ENCODE data around the gene ANTXR1. TPM values are rescaled to one million over a fixed set of nuclear protein-coding genes. Genes with fewer than 3 reads are reported as not detected.

The ANTXR1 gene
- total RNA-seq, 1 experiment from 2014 or later: 181 TPM

DNA sequence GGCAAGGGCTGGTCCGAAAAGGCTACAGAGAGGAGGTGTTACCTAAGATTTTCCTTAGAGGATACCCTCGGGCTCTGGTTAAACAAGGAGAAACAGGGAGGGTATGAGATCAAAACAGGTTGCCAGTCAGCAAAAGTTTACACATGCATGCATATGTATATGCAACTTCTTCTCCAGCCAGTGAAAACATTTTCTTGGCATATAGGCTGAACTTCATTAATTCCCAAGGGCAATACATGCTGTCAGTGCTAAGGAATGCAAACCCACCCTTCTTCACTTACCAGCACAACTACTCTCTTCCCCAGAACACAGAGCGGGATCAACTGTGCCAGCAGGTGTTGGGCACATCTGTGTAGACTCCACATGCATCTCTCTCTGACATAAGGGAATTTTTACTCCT is 198.1 kb downstream of the ANTXR1 start:
- POLR2A ChIA-PET (ENCODE audit: low non-redundant PET): no interaction called here
- TF ChIP-seq EZH2 (IDR thresholded peaks at IDR 0.05; ENCODE audit: borderline replicate concordance, low read depth, low read length, poor library complexity, severe bottlenecking): no peak
- TF ChIP-seq, protein P1, sequence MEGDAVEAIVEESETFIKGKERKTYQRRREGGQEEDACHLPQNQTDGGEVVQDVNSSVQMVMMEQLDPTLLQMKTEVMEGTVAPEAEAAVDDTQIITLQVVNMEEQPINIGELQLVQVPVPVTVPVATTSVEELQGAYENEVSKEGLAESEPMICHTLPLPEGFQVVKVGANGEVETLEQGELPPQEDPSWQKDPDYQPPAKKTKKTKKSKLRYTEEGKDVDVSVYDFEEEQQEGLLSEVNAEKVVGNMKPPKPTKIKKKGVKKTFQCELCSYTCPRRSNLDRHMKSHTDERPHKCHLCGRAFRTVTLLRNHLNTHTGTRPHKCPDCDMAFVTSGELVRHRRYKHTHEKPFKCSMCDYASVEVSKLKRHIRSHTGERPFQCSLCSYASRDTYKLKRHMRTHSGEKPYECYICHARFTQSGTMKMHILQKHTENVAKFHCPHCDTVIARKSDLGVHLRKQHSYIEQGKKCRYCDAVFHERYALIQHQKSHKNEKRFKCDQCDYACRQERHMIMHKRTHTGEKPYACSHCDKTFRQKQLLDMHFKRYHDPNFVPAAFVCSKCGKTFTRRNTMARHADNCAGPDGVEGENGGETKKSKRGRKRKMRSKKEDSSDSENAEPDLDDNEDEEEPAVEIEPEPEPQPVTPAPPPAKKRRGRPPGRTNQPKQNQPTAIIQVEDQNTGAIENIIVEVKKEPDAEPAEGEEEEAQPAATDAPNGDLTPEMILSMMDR (conservative IDR thresholded peaks at IDR 0.05; ENCODE audit: low read depth, low read length): no peak
- CTCF ChIA-PET: no interaction called here
- Histone ChIP-seq H3K27me3 (replicated peaks; ENCODE audit: insufficient read depth, low read depth, low read length, poor library complexity) (no peaks in the 10 kb centered on the region), H3K36me3 (ENCODE audit: insufficient read depth, low read length, poor library complexity, severe bottlenecking) (peaks cover 1% of the 10 kb centered on the region), H3K4me3 (ENCODE audit: low read depth, low read length, poor library complexity, severe bottlenecking) (no peak overlapping the region), H3K4me1 (ENCODE audit: insufficient read depth, low read length, poor library complexity, severe bottlenecking) (peaks cover 3% of the 10 kb centered on the region), H3K9me3 (ENCODE audit: low read depth, low read length, poor library complexity, severe bottlenecking) (no peaks in the 10 kb centered on the region), H3K27ac (ENCODE audit: low read depth, low read length, poor library complexity, severe bottlenecking) (no peak overlapping the region)
- no peak for DNase-seq (ENCODE audit: low spot score)
- BruUV-seq (replicated peaks): no TSS peak
- intact Hi-C loops (cut with micrococcal nuclease; ENCODE audit: unreplicated experiment): no loop called here

DNA sequence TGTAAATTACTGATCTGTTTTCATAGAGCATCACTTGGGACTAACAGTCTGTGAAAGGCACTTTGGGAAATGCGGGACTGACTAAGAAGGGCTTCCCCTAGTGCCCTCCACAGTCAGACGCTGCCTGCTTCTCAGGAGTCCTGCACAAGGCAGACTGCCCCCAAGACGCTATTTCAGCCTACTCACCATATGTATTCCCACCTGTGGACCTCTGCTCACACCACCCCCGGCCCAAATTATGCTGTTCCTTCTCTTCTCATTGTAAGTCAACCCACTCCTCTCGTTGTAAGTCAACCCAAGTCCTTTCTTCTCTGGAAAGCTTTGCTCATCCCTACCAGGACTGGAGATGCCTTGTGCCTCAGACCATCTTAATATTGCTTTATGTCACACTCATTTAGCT is 198.7 kb downstream of the ANTXR1 start:
- BruUV-seq (replicated peaks): no TSS peak
- intact Hi-C loops (cut with micrococcal nuclease; ENCODE audit: unreplicated experiment): no loop called here
- DNase-seq (ENCODE audit: low spot score): no peak
- ChIA-PET POLR2A (ENCODE audit: low non-redundant PET) (no interaction called here), CTCF (no interaction called here)
- Histone ChIP-seq H3K9me3 (ENCODE audit: low read depth, low read length, poor library complexity, severe bottlenecking) (no peaks in the 10 kb centered on the region), H3K27ac (ENCODE audit: low read depth, low read length, poor library complexity, severe bottlenecking) (no peak overlapping the region), H3K36me3 (ENCODE audit: insufficient read depth, low read length, poor library complexity, severe bottlenecking) (no peaks in the 10 kb centered on the region), H3K4me3 (ENCODE audit: low read depth, low read length, poor library complexity, severe bottlenecking) (no peak overlapping the region), H3K4me1 (ENCODE audit: insufficient read depth, low read length, poor library complexity, severe bottlenecking) (peaks cover 3% of the 10 kb centered on the region), H3K27me3 (replicated peaks; ENCODE audit: insufficient read depth, low read depth, low read length, poor library complexity) (no peaks in the 10 kb centered on the region)
- TF ChIP-seq, protein P1 (conservative IDR thresholded peaks at IDR 0.05; ENCODE audit: low read depth, low read length): no peak
- no peak for TF ChIP-seq EZH2 (IDR thresholded peaks at IDR 0.05; ENCODE audit: borderline replicate concordance, low read depth, low read length, poor library complexity, severe bottlenecking)

DNA sequence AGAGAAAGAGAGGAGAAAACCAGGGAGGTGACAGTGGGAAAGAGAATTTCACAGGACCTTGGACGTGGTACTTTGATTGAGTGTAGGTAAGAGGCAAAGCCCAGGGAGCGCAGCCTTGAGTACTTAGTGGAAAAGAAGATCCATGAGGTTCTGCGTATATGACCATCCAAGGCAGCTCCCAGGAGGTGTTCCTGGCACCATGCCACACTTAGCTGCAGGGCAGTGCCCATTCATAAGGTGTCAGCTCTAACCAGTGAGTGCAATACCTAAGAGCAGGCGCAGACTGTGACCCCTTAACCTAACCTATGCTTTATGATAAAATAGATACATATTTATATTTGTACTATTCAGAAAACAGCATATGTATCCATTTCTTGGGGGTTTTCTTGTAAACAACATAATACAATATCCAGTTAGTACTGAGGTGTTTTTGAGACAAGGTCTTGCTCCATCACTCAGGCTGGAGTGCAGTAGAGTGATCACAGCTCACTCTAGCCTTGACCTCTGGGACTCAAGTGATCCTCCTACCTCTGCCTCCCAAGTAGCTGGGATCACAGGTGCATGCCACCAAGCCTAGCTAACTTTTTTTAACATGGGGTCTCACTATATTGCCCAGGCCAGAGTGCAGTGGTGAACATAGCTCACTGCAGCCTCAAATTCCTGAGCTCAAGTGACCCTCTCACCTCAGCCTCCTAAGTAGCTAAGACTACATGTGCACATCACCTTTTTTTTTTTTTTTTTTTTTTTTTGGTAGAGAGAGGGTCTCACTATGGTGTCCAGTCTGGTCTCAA is 199.5 kb downstream of the ANTXR1 start:
- intact Hi-C loops (cut with micrococcal nuclease; ENCODE audit: unreplicated experiment): no loop called here
- POLR2A ChIA-PET (ENCODE audit: low non-redundant PET): interaction anchor here (0.6 kb wide), 1 partner anchor 25 kb away, joined by 10 read pairs; no protein-coding TSS in a partner anchor

More for the DNA sequence above, 199.5 kb downstream of the ANTXR1 start:
- CTCF ChIA-PET: no interaction called here
- no peak for DNase-seq (ENCODE audit: low spot score)
- Histone ChIP-seq H3K27ac (ENCODE audit: low read depth, low read length, poor library complexity, severe bottlenecking) (no peak overlapping the region), H3K27me3 (replicated peaks; ENCODE audit: insufficient read depth, low read depth, low read length, poor library complexity) (no peaks in the 10 kb centered on the region), H3K36me3 (ENCODE audit: insufficient read depth, low read length, poor library complexity, severe bottlenecking) (no peaks in the 10 kb centered on the region), H3K9me3 (ENCODE audit: low read depth, low read length, poor library complexity, severe bottlenecking) (no peaks in the 10 kb centered on the region), H3K4me3 (ENCODE audit: low read depth, low read length, poor library complexity, severe bottlenecking) (no peak overlapping the region), H3K4me1 (ENCODE audit: insufficient read depth, low read length, poor library complexity, severe bottlenecking) (peaks cover 3% of the 10 kb centered on the region)
- BruUV-seq (replicated peaks): no TSS peak
- no peak for TF ChIP-seq EZH2 (IDR thresholded peaks at IDR 0.05; ENCODE audit: borderline replicate concordance, low read depth, low read length, poor library complexity, severe bottlenecking)
- TF ChIP-seq, protein P1 (conservative IDR thresholded peaks at IDR 0.05; ENCODE audit: low read depth, low read length): no peak

All from A673 (cell line).